Daoy (cell line): ENCODE results near the gene SCNN1A. TPM values are rescaled to one million over a fixed set of nuclear protein-coding genes. Genes with fewer than 3 reads are reported as not detected.

ENCODE experiments used
- DNase-seq: peaks from one replicate; pipeline ENCODE4 v3.0.0-alpha.2; 2015; ENCODE audit warnings: low read depth
- total RNA-seq: library from RNA; depleted of rRNA; stranded (reverse); fragments of >200 nt; shearing (Covaris generic); gene quantifications from 2 replicates; pipeline ENCODE4 v1.2.3, GENCODE V29; 2014

The SCNN1A gene
- total RNA-seq, 1 experiment from 2014 or later = 0.23 TPM

DNA sequence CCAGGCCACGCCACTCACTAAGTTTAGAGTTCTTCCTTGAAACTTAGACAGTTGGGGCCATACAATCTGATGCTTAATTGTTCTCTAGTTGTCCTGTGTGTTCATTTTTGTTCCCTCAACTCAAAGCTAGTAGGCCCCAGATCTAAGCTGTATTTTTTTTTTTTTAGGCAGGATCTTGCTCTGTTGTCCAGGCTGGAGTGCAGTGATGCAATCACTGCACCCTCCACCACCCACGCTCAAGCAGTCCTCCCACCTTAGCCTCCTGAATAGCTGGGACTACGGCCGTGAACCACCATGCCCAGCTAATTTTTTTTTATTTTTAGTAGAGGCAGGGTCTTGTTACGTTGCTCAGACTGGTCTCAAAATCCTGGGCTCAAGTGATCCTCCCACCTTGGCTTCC is 41.0 kb downstream of the SCNN1A start:
- DNase-seq = no peak

DNA sequence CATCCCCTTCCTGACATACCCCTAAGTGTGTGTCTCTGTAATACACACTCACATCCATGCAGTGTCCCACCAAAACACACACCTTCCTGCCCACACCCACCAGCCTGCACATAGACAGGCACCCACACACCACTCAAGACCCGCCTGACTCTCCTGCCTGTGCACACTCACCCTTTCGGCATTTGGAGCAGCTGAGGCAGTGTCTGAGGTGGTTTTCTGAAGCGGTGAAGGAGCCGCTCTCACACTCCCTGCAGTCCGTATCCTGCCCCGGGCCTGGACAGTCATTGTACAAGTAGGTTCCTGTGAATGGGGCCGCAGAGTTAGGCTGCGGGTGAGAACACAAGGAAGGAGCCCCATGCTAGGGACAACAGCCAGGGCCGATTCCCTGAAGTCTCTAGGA is 41.8 kb downstream of the SCNN1A start:
- DNase-seq = peak; percentile 71

GRCh38 chr12:6333029-6333428 is 42.3 kb downstream of the SCNN1A start:
- no peak for DNase-seq

- no peak for DNase-seq
Observed at GRCh38 chr12:6332459-6332858, 42.9 kb downstream of the SCNN1A start.

DNA sequence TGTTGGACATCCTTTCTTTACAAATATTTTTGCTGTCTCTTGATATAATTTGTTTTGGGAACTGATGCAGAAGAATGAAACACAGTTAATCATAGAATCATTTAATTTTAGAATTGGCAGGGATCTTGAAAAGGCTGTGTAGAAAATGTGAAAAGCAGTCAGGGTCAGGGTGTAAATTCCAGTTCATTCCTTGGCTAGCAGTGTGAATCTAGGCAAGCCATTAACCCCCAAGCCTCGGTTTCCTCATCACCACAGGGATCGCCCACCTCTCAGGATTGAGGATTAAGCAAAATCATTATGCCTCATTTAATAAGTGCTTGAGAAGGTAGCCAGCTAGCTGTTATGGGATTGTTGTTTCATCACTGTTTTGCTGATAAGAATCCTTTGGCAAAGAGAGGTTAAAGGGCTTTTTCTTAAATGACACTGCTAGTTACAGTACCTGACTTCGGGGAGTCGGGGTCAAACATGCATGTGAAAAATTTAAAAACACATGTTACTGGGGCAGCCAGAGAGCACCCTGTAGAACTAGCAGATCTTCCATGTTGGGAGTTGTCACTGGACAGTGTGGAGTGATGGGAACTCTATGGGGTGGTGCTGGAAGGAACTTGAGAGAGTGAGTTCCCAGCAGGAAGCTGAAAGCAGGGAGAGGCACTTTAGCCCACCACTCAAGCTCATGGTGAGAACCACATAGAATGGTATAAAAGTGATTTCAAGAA is 44.2 kb downstream of the SCNN1A start:
- DNase-seq = no peak

- no peak for DNase-seq
Observed at GRCh38 chr12:6330192-6330591, 45.2 kb downstream of the SCNN1A start.

GRCh38 chr12:6329703-6330064 is 45.7 kb downstream of the SCNN1A start:
- DNase-seq = no peak

DNA sequence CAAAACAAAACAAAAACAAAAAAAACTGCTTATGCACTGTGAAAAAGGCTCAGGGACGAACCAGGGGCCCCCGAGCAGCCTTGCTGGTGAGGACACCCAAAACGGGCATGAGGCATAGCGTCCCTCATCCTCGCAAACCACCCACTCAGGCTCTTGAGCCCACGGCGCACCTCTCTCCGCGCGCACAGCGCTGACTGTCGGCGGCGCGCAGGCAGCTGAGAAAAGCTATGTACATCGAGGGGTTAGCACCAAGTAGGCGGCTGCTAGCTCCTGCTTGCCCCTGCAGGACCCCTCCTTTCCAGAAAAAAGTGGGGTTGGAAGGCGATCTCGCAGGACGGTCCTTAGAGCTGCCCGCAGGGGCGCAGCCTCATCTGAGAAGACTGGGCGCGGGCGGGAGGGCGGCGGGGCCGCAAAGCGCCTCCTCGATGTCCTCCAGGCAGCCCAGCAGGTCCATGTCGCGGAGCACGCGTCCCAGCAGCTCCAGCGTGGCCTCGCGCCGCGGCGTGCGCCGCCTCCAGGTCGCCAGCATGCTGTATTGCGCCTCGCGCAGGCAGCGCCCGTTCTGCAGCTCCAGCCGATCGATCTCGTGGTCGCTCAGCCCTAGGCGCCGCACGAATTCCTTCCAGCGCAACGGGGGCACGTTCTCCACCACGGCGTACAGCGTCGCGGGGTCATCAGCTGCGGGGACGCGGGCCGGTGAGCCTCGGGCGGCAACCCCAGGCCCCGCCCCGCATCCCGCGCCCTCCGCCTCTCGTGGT is 46.2 kb downstream of the SCNN1A start:
- no peak for DNase-seq

DNA sequence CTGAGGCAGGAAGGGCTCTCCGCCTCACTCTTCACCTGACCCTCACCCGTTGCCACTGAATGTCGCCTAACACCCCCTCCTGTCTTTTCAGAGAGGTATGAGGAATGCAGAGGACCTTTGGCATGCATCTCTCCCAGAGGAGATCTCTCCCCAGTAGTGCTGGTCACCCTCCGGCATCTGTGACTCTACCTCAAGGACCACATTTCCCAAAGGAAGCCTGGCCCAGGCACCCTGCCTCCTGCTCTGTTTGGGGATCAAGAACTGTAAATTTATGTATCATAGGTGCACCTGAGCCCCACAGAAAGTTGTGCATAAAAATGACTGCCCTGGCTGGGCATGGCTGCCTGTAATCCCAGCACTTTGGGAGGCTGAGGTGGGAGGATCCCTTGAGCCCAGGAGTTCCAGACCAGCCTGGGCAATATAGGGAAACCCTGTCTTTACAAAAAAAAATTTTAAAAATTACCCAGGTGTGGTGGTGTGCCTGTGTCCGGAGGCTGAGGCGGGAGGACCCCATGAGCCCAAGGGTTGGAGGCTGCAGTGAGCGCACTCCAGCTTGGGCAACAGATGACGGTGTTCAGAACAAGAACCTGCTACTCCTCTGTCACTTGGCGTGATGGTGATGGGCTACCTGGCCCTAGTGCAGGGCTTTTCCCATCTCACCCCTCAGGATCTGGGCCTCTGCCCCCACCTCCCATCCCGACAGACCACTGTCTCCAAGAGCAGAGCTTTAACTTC is 47.2 kb downstream of the SCNN1A start:
- DNase-seq = no peak

DNA sequence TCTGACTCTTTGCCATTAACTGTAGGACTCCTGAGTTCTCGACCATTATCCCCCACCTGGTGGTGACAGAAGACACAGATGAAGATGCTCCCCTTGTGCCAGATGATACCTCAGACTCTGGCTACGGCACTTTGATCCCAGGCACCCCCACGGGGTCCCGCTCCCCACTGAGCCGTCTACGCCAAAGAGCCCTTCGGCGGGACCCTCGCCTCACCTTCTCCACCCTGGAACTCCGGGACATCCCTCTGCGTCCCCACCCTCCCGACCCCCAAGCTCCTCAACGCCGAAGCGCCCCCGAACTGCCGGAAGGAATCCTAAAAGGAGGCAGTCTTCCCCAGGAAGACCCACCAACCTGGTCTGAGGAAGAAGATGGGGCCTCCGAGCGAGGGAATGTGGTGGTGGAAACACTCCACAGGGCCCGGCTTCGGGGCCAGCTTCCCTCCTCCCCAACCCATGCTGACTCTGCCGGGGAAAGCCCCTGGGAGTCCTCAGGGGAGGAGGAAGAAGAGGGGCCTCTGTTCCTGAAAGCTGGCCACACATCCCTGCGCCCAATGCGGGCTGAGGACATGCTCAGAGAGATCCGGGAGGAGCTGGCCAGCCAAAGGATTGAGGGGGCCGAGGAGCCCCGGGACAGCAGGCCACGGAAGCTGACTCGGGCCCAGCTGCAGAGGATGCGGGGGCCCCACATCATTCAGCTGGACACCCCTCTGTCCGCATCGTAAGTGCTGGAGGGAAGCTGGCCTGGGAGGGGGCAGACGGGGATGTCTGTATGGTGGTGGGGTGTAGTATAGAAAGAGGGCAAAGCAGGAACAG is 47.9 kb downstream of the SCNN1A start:
- DNase-seq = no peak

GRCh38 chr12:6326316-6327228 is 48.8 kb downstream of the SCNN1A start:
- peak; percentile 58 for DNase-seq

- DNase-seq = no peak
Observed at GRCh38 chr12:6324936-6325750, 50.2 kb downstream of the SCNN1A start.

DNA sequence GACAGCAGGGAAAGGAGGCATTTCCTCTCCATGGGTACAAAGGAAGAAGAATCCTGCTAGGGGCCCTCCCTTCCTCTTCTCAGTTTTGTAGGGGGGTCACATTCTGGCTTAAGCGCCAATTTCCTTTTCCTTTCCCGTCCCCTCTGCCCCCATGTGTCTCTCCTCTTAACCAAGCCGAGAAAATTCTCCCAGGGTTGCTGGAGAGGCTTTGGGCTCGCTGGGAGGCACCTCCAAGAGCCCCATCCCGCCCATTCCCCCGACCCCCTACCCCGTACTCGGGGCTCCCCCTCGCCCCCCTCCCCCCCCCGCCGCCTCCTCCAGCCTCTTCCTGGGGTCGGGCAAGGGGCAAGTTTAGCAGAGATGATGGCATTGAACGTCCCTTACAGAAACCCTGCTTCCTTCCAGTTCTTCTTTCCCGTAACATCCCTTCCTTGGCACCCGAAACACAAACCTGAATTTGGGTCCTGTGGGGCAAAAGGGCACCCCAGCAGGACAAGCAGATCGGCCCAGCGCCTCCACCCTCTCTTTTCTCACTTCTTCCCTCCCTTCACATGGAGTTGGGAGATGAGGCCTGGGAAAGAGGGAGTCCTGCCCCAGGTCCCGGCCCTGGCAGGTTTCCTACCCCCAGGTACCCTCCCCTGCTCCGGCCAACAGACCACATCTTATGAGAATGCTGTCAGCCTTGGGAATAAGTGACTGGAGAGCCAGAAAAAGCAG is 51.2 kb downstream of the SCNN1A start:
- DNase-seq = no peak

GRCh38 chr12:6323340-6323994 is 51.9 kb downstream of the SCNN1A start:
- peak; percentile 91 for DNase-seq

- no peak for DNase-seq
Observed at GRCh38 chr12:6322969-6323339, 52.4 kb downstream of the SCNN1A start.

DNA sequence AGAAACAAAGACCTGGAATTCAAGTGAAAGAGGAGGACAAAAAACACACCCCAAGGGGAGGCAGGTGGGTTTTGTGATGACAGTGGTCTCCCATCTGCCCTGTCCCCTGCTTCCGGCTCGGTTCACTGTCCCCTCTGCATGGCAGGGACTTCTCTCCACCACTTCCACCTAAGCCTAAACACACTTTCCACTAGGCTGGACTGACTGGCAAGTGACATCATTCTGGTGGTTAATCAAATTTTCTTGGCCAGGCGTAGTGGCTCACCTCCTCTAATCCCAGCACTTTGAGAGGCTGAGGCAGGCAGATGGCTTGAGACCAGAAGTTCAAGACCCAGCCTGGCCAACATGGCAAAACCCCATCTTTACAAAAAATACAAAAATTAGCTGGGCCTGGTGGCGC is 53.0 kb downstream of the SCNN1A start:
- no peak for DNase-seq

DNA sequence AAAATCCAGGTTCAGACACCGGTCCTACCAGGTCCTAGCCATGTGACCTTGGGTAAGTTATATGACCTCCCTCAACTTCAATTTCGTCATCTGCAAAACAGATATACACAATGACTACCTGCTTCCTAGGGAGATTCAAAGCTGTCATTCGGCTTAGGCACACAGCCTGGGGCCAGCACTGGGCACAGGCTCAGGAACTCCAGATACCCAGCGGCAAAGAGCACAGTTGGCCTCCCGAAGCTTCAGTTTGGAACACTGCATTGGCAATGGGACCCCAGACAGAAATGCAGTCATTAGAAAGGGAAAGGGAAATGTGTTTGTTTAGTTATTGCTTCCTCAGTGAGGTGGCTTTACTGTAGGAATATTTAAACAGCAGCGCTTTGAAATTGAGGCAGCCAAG is 53.5 kb downstream of the SCNN1A start:
- DNase-seq = no peak

GRCh38 chr12:6319446-6319845 is 55.9 kb downstream of the SCNN1A start:
- no peak for DNase-seq

- DNase-seq = no peak
Observed at GRCh38 chr12:6318440-6318879, 56.9 kb downstream of the SCNN1A start.
